Measurements from ENCODE around the gene SLC18A2.

- no peak for TF ChIP-seq CTCF (IDR thresholded peaks at IDR 0.05)
- no peak for TF ChIP-seq ZFX (IDR thresholded peaks at IDR 0.05; ENCODE audit: borderline replicate concordance)
Observed at GRCh38 chr10:117322260-117322659, 81.3 kb downstream of the SLC18A2 start.

Measured in 22Rv1 (cell line).